ENCODE results near the gene HMCN2.

Gene HMCN2

GRCh38 chr9:130305381-130305780 lies 39.8 kb downstream of the HMCN2 start:
- Histone ChIP-seq H3K27ac (no peak overlapping the region), H3K4me3 (no peak overlapping the region), H3K4me1 (peaks cover 32% of the 10 kb centered on the region), H3K9me3 (no peaks in the 10 kb centered on the region), H4K20me1 (no peaks in the 10 kb centered on the region), H3K27me3 (no peaks in the 10 kb centered on the region), H3K9ac (no peak overlapping the region), H3K36me3 (no peaks in the 10 kb centered on the region), H3K4me2 (peak overlapping the region; percentile 73)
- no peak for TF ChIP-seq Cebpa-rat (IDR thresholded peaks at IDR 0.05)

GRCh38 chr9:130306823-130307666 lies 41.5 kb downstream of the HMCN2 start:
- no peak overlapping the region for H3K4me3 ChIP-seq
- no peaks in the 10 kb centered on the region for H3K36me3 ChIP-seq
- no peaks in the 10 kb centered on the region for H3K9me3 ChIP-seq
- peaks cover 32% of the 10 kb centered on the region for H3K4me1 ChIP-seq
- TF ChIP-seq Cebpa-rat (IDR thresholded peaks at IDR 0.05) = no peak
- no peaks in the 10 kb centered on the region for H4K20me1 ChIP-seq
- H3K27ac ChIP-seq = no peak overlapping the region
- H3K9ac ChIP-seq = no peak overlapping the region
- H3K4me2 ChIP-seq = no peak overlapping the region
- no peaks in the 10 kb centered on the region for H3K27me3 ChIP-seq

- peaks cover 32% of the 10 kb centered on the region for H3K4me1 ChIP-seq
- no peak overlapping the region for H3K9ac ChIP-seq
- no peak overlapping the region for H3K4me3 ChIP-seq
- no peaks in the 10 kb centered on the region for H3K9me3 ChIP-seq
- TF ChIP-seq Cebpa-rat (IDR thresholded peaks at IDR 0.05) = no peak
- no peak overlapping the region for H3K27ac ChIP-seq
- H4K20me1 ChIP-seq = no peaks in the 10 kb centered on the region
- H3K36me3 ChIP-seq = no peaks in the 10 kb centered on the region
- H3K4me2 ChIP-seq = no peak overlapping the region
- H3K27me3 ChIP-seq = no peaks in the 10 kb centered on the region
These were observed 42.0 kb downstream of the HMCN2 start for GRCh38 chr9:130307667-130307943.

GRCh38 chr9:130308081-130308571 lies 42.6 kb downstream of the HMCN2 start:
- no peaks in the 10 kb centered on the region for H3K27me3 ChIP-seq
- TF ChIP-seq Cebpa-rat (IDR thresholded peaks at IDR 0.05) = no peak
- H3K4me3 ChIP-seq = no peak overlapping the region
- no peak overlapping the region for H3K4me2 ChIP-seq
- H3K36me3 ChIP-seq = no peaks in the 10 kb centered on the region
- no peak overlapping the region for H3K27ac ChIP-seq
- H3K9ac ChIP-seq = no peak overlapping the region
- peaks cover 27% of the 10 kb centered on the region for H3K4me1 ChIP-seq
- no peaks in the 10 kb centered on the region for H3K9me3 ChIP-seq
- H4K20me1 ChIP-seq = no peaks in the 10 kb centered on the region

GRCh38 chr9:130309689-130310455 lies 44.3 kb downstream of the HMCN2 start:
- H3K36me3 ChIP-seq = no peaks in the 10 kb centered on the region
- H4K20me1 ChIP-seq = no peaks in the 10 kb centered on the region
- no peaks in the 10 kb centered on the region for H3K27me3 ChIP-seq
- no peak overlapping the region for H3K9ac ChIP-seq
- H3K9me3 ChIP-seq = no peaks in the 10 kb centered on the region
- TF ChIP-seq Cebpa-rat (IDR thresholded peaks at IDR 0.05) = no peak
- H3K4me1 ChIP-seq = peaks cover 9% of the 10 kb centered on the region
- no peak overlapping the region for H3K27ac ChIP-seq
- H3K4me3 ChIP-seq = no peak overlapping the region
- H3K4me2 ChIP-seq = no peak overlapping the region

- H3K4me2 ChIP-seq = no peak overlapping the region
- H3K27me3 ChIP-seq = no peaks in the 10 kb centered on the region
- H3K4me1 ChIP-seq = peaks cover 3% of the 10 kb centered on the region
- no peaks in the 10 kb centered on the region for H3K9me3 ChIP-seq
- H3K36me3 ChIP-seq = no peaks in the 10 kb centered on the region
- no peaks in the 10 kb centered on the region for H4K20me1 ChIP-seq
- no peak overlapping the region for H3K4me3 ChIP-seq
- no peak for TF ChIP-seq Cebpa-rat (IDR thresholded peaks at IDR 0.05)
- no peak overlapping the region for H3K9ac ChIP-seq
- no peak overlapping the region for H3K27ac ChIP-seq
These were observed 44.9 kb downstream of the HMCN2 start for GRCh38 chr9:130310456-130310855.

GRCh38 chr9:130311003-130311402 lies 45.4 kb downstream of the HMCN2 start:
- Histone ChIP-seq H3K27ac (no peak overlapping the region), H3K9ac (no peak overlapping the region), H3K27me3 (no peaks in the 10 kb centered on the region), H3K9me3 (no peaks in the 10 kb centered on the region), H4K20me1 (no peaks in the 10 kb centered on the region), H3K4me1 (no peaks in the 10 kb centered on the region), H3K4me2 (no peak overlapping the region), H3K4me3 (no peak overlapping the region), H3K36me3 (no peaks in the 10 kb centered on the region)
- TF ChIP-seq Cebpa-rat (IDR thresholded peaks at IDR 0.05) = no peak

DNA sequence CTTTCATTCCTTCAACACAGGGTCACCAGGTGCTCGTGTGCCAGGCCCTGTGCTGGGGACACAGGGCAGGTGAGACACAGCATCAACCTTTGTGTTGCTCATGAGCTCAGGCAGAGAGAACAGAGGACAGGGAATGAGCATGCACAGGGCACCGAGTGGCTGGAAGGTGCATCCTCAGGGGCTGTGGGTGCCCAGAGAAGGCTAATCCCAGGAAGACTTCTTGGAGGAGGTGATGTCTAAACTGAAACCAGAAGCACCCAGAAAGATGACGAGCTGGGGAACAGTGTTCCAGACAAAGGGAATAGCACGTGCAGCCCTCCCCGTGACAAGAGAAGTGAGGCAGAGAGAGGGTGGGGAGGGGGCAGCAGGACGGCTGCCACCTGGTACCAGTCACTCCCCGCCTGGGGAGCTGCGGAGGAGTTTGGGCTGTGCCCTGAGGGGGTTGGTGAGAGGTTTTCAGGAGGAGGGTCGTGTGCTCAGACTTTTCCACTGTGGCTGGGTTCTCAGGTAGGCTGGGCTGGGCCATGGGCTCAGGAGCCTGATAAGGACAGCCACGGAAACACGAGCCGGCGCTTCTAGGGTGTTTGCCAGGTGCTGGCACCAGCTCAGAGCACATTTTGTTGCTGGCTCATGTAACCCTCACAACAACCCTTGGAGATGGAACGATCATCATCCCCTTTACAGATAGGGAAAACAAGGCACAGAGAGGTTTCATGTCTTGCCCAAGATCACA lies 46.0 kb downstream of the HMCN2 start:
- Histone ChIP-seq H3K36me3 (no peaks in the 10 kb centered on the region), H3K27me3 (no peaks in the 10 kb centered on the region), H3K9ac (no peak overlapping the region), H3K4me1 (no peaks in the 10 kb centered on the region), H3K4me3 (no peak overlapping the region), H4K20me1 (no peaks in the 10 kb centered on the region), H3K4me2 (no peak overlapping the region), H3K27ac (no peak overlapping the region), H3K9me3 (no peaks in the 10 kb centered on the region)
- no peak for TF ChIP-seq Cebpa-rat (IDR thresholded peaks at IDR 0.05)

GRCh38 chr9:130313103-130313858 lies 47.7 kb downstream of the HMCN2 start:
- Histone ChIP-seq H3K9me3 (no peaks in the 10 kb centered on the region), H4K20me1 (no peaks in the 10 kb centered on the region), H3K4me1 (no peaks in the 10 kb centered on the region), H3K9ac (no peak overlapping the region), H3K36me3 (no peaks in the 10 kb centered on the region), H3K4me3 (no peak overlapping the region), H3K27me3 (no peaks in the 10 kb centered on the region), H3K4me2 (no peak overlapping the region), H3K27ac (no peak overlapping the region)
- no peak for TF ChIP-seq Cebpa-rat (IDR thresholded peaks at IDR 0.05)

Data from BLaER1 (cell line).